ENCODE measurements around the gene NOXA1. TPM values are rescaled to one million over a fixed set of nuclear protein-coding genes. Genes with fewer than 3 reads are reported as not detected.
A peak's percentile ranks its signal among the peaks of the same experiment; 100 is the strongest.

Gene NOXA1
- total and polyA plus RNA-seq, 4 experiments from 2014 or later, result 0.29 to 5.6 (median 2.8) TPM

DNA sequence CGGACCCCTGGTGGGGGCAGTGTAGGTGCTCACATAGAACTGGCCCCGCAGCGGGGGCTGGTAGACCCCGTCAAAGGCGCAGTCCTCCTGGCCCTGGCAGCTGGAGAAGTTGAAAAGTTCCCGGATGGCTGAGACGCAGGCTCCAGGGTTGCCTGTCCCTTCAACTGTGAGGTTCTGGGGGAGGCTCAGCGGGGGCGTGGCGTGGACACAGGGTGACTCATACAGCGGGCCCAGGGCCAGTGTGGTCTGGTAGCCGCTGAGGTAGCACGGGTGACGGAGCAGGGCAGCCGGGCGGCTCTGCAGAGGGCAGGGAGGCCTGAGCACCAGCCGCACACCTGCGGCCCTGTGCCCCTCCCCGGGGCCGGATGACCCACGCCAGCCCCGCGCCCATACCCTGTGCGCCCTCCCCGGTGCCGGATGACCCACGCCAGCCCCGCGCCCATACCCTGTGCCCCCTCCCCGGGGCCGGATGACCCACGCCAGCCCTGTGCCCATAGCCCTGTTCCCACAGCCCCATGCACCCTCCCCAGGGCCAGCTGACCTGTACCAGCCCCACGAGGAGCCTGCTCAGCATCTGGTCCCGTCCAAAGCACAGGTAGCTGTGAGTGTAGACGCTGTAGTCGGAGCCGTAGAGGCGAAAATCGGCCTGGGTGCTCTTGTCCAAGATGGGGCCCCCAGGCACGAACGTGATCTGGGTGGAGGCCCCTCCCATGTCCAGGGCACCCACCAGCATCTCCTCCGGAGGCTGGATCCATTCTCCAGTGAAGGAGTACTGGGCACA, 13.0 kb downstream of the NOXA1 start:
- intact Hi-C loops (cut with micrococcal nuclease), result no loop called here
- H3K36me3 Mint-ChIP-seq, result no peaks in the 10 kb centered on the region
- no peaks in the 10 kb centered on the region for H3K36me3 ChIP-seq (ENCODE audit: insufficient read depth, low read length)
- H3K27me3 Mint-ChIP-seq, result no peaks in the 10 kb centered on the region
- H3K4me3 Mint-ChIP-seq, result no peak overlapping the region
- no peaks in the 10 kb centered on the region for H3K4me1 Mint-ChIP-seq
- ChIA-PET CTCF (ENCODE audit: partially characterized antibody) (no interaction called here), POLR2A (ENCODE audit: partially characterized antibody) (no interaction called here)
- no peaks in the 10 kb centered on the region for H3K9me3 Mint-ChIP-seq
- no peaks in the 10 kb centered on the region for H3K4me1 ChIP-seq (ENCODE audit: insufficient read depth, low read length)
- H3K4me3 ChIP-seq (ENCODE audit: low read length in 2 of 2), result no peak overlapping the region
- no peaks in the 10 kb centered on the region for H3K27me3 ChIP-seq (ENCODE audit: insufficient read depth, low read length)
- H3K27ac ChIP-seq (ENCODE audit: low read depth, low read length), result no peak overlapping the region
- no peaks in the 10 kb centered on the region for H3K9me3 ChIP-seq (ENCODE audit: control insufficient read depth in 1 of 2, low read length in 2 of 2)
- no peak for DNase-seq
- no peak overlapping the region for H3K27ac Mint-ChIP-seq

GRCh38 chr9:137436761-137437600, 13.8 kb downstream of the NOXA1 start:
- Mint-ChIP-seq H3K4me3 (no peak overlapping the region), H3K27me3 (peaks cover 1 to 2% of the 10 kb centered on the region in 2 donors), H3K36me3 (no peaks in the 10 kb centered on the region), H3K9me3 (peaks cover 0 to 3% (median under 1%) of the 10 kb centered on the region in 8 donors), H3K4me1 (peaks cover 2 to 3% (median 3%) of the 10 kb centered on the region in 4 donors), H3K27ac (no peak overlapping the region)
- ChIA-PET POLR2A (ENCODE audit: partially characterized antibody) (no interaction called here), CTCF (ENCODE audit: partially characterized antibody) (no interaction called here)
- Histone ChIP-seq H3K27ac (ENCODE audit: low read depth, low read length) (no peak overlapping the region), H3K9me3 (ENCODE audit: control insufficient read depth in 1 of 2, low read length in 2 of 2) (no peaks in the 10 kb centered on the region), H3K36me3 (ENCODE audit: insufficient read depth, low read length) (no peaks in the 10 kb centered on the region), H3K4me3 (ENCODE audit: low read length in 2 of 2) (no peak overlapping the region), H3K4me1 (ENCODE audit: insufficient read depth, low read length) (no peaks in the 10 kb centered on the region), H3K27me3 (ENCODE audit: insufficient read depth, low read length) (no peaks in the 10 kb centered on the region)
- no peak for DNase-seq
- intact Hi-C loops (cut with micrococcal nuclease), result no loop called here

GRCh38 chr9:137437691-137438590, 14.7 kb downstream of the NOXA1 start:
- Mint-ChIP-seq H3K27ac (no peak overlapping the region), H3K36me3 (no peaks in the 10 kb centered on the region), H3K4me1 (peaks cover 2 to 5% (median 4%) of the 10 kb centered on the region in 4 donors), H3K4me3 (no peak overlapping the region), H3K27me3 (peaks cover 2% of the 10 kb centered on the region in 2 donors), H3K9me3 (peaks cover 0 to 6% (median under 1%) of the 10 kb centered on the region in 8 donors)
- Histone ChIP-seq H3K4me3 (ENCODE audit: low read length in 2 of 2) (no peak overlapping the region), H3K27me3 (ENCODE audit: insufficient read depth, low read length) (no peaks in the 10 kb centered on the region), H3K9me3 (ENCODE audit: control insufficient read depth in 1 of 2, low read length in 2 of 2) (no peaks in the 10 kb centered on the region), H3K4me1 (ENCODE audit: insufficient read depth, low read length) (no peaks in the 10 kb centered on the region), H3K27ac (ENCODE audit: low read depth, low read length) (no peak overlapping the region), H3K36me3 (ENCODE audit: insufficient read depth, low read length) (no peaks in the 10 kb centered on the region)
- CTCF ChIA-PET (ENCODE audit: partially characterized antibody), result no interaction called here
- POLR2A ChIA-PET (ENCODE audit: partially characterized antibody), result no interaction called here
- intact Hi-C loops (cut with micrococcal nuclease), result no loop called here
- DNase-seq, result no peak

- Histone ChIP-seq H3K9me3 (ENCODE audit: control insufficient read depth in 1 of 2, low read length in 2 of 2) (no peaks in the 10 kb centered on the region), H3K4me3 (ENCODE audit: low read length in 2 of 2) (no peak overlapping the region), H3K27me3 (ENCODE audit: insufficient read depth, low read length) (no peaks in the 10 kb centered on the region), H3K36me3 (ENCODE audit: insufficient read depth, low read length) (no peaks in the 10 kb centered on the region), H3K27ac (ENCODE audit: low read depth, low read length) (no peak overlapping the region), H3K4me1 (ENCODE audit: insufficient read depth, low read length) (no peaks in the 10 kb centered on the region)
- CTCF ChIA-PET (ENCODE audit: partially characterized antibody), result no interaction called here
- H3K27me3 Mint-ChIP-seq, result peaks cover 2 to 4% of the 10 kb centered on the region in 2 donors
- H3K36me3 Mint-ChIP-seq, result no peaks in the 10 kb centered on the region
- POLR2A ChIA-PET (ENCODE audit: partially characterized antibody), result no interaction called here
- intact Hi-C loops (cut with micrococcal nuclease), result no loop called here
- no peak overlapping the region for H3K4me3 Mint-ChIP-seq
- DNase-seq, result no peak
- H3K9me3 Mint-ChIP-seq, result peaks cover 0 to 6% (median under 1%) of the 10 kb centered on the region in 8 donors
- H3K27ac Mint-ChIP-seq, result no peak overlapping the region
- peaks cover 2 to 5% (median 4%) of the 10 kb centered on the region in 4 donors for H3K4me1 Mint-ChIP-seq
Measured at GRCh38 chr9:137438591-137439157, 15.5 kb downstream of the NOXA1 start.

- Histone ChIP-seq H3K4me1 (ENCODE audit: insufficient read depth, low read length) (no peaks in the 10 kb centered on the region), H3K4me3 (ENCODE audit: low read length in 2 of 2) (no peak overlapping the region), H3K27ac (ENCODE audit: low read depth, low read length) (no peak overlapping the region), H3K9me3 (ENCODE audit: control insufficient read depth in 1 of 2, low read length in 2 of 2) (no peaks in the 10 kb centered on the region), H3K36me3 (ENCODE audit: insufficient read depth, low read length) (no peaks in the 10 kb centered on the region), H3K27me3 (ENCODE audit: insufficient read depth, low read length) (no peaks in the 10 kb centered on the region)
- Mint-ChIP-seq H3K36me3 (no peaks in the 10 kb centered on the region), H3K9me3 (peaks cover 0 to 6% (median under 1%) of the 10 kb centered on the region in 8 donors), H3K27me3 (peaks cover 2 to 4% of the 10 kb centered on the region in 2 donors), H3K27ac (no peak overlapping the region), H3K4me3 (no peak overlapping the region), H3K4me1 (peaks cover 2 to 5% (median 4%) of the 10 kb centered on the region in 4 donors)
- intact Hi-C loops (cut with micrococcal nuclease), result no loop called here
- CTCF ChIA-PET (ENCODE audit: partially characterized antibody), result no interaction called here
- POLR2A ChIA-PET (ENCODE audit: partially characterized antibody), result no interaction called here
- no peak for DNase-seq
Measured at GRCh38 chr9:137439158-137439714, 16.0 kb downstream of the NOXA1 start.

- intact Hi-C loops (cut with micrococcal nuclease), result no loop called here
- H3K4me3 ChIP-seq (ENCODE audit: low read length in 2 of 2), result no peak within 1 kb of the TSS
- ChIA-PET POLR2A (ENCODE audit: partially characterized antibody) (interaction anchor here (0.6 to 1.1 kb wide), 3 partner anchors 16 to 122 kb away, joined by 3 read pairs; partner anchors contain the start of gene EXD3), CTCF (ENCODE audit: partially characterized antibody) (no interaction called here)
- no peaks in the 10 kb centered on the region for H3K9me3 ChIP-seq (ENCODE audit: control insufficient read depth in 1 of 2, low read length in 2 of 2)
- Mint-ChIP-seq H3K4me1 (peaks cover 5 to 14% (median 11%) of the 10 kb centered on the region in 4 donors), H3K4me3 (peak within 1 kb of the TSS; percentile 22 to 80 (median 73)), H3K27me3 (peaks cover 2 to 4% of the 10 kb centered on the region in 2 donors), H3K9me3 (peaks cover 0 to 6% (median under 1%) of the 10 kb centered on the region in 8 donors), H3K36me3 (no peaks in the 10 kb centered on the region), H3K27ac (peak within 1 kb of the TSS in 1 of 7 donors; percentile 34)
- no peaks in the 10 kb centered on the region for H3K36me3 ChIP-seq (ENCODE audit: insufficient read depth, low read length)
- no peaks in the 10 kb centered on the region for H3K27me3 ChIP-seq (ENCODE audit: insufficient read depth, low read length)
- no peak within 1 kb of the TSS for H3K27ac ChIP-seq (ENCODE audit: low read depth, low read length)
- peak in 1 of 5 donors; percentile 46 for DNase-seq
- H3K4me1 ChIP-seq (ENCODE audit: insufficient read depth, low read length), result peaks cover 13% of the 10 kb centered on the region
Measured at GRCh38 chr9:137441289-137441934, 18.2 kb downstream of the NOXA1 start, which contains the start of gene ENTPD8. Gene ENTPD8, minus strand, starts transcription at chr9:137441357. Its CDS starts 3,072 bp downstream, at chr9:137438285.
